ENCODE measurements around the gene ETNK2. TPM values are rescaled to one million over a fixed set of nuclear protein-coding genes. Genes with fewer than 3 reads are reported as not detected.

The ETNK2 gene
- total and polyA plus RNA-seq, 2 experiments from 2014 or later = 51.1 to 71.9 TPM

DNA sequence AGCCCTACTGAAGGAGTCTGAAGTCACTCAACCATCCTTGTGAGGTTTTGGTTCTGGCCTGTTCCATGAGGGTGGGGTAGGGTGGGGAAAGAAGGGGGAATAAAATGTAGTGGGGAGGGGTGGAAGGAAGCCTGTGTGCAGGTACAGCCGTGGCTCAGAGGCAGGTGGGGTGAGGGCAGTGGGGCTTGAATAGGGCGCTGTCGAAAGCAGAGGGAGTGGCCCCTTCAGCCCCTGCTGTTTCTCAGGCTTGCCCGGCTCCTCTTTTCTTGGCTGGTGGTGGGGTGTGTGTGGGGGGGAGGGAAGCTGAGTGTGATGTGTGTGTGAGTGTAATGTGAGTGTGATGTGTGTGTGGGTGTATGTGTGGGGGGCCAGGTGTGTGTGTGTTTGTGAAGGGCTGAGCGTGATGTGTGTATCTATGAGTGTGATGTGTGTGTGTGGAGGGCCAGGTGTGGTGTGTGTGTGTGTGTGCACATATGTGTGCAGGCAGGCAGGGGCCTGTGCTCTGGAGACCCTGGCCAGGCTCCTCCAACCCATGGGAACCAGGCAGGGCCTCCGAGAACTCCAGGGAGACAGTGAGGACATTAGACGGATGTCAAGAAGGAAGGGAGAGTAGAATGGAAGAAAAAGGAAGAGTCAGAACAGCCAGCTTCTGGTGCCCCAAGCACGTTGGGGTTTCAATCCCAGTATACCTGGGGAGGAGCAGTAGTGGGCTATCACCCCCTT lies 69.9 kb downstream of the ETNK2 start:
- DNase-seq (ENCODE audit: low spot score) = no peak
- no peak overlapping the region for H3K4me3 ChIP-seq
- peak overlapping the region; percentile 58 for H3K4me2 ChIP-seq
- peak overlapping the region; percentile 69 for H3K27ac ChIP-seq
- no peaks in the 10 kb centered on the region for H3K9me2 ChIP-seq (replicated peaks; ENCODE audit: insufficient read depth)
- H3K9me3 ChIP-seq (ENCODE audit: low read depth) = no peaks in the 10 kb centered on the region
- WGBS (ENCODE audit: low lambda C conversion rate, missing lambda C conversion rate) = 84% methylated on average over 5 of the region's 8 CpGs
- no peaks in the 10 kb centered on the region for H3K36me3 ChIP-seq (replicated peaks; ENCODE audit: insufficient read depth, low read depth)
- H3K27me3 ChIP-seq = no peaks in the 10 kb centered on the region
- H2AFZ ChIP-seq = no peak overlapping the region
- H3K4me1 ChIP-seq (ENCODE audit: insufficient read depth) = peaks cover 67% of the 10 kb centered on the region
- H3K79me2 ChIP-seq = peaks cover 93% of the 10 kb centered on the region
- no peaks in the 10 kb centered on the region for H4K20me1 ChIP-seq (ENCODE audit: insufficient read depth, poor library complexity, severe bottlenecking)
- TF ChIP-seq EZH2phosphoT487 (IDR thresholded peaks at IDR 0.05; ENCODE audit: low read depth, severe bottlenecking, unreplicated experiment) (no peak), EZH2 (IDR thresholded peaks at IDR 0.05; ENCODE audit: borderline replicate concordance) (no peak)
- TF ChIP-seq, protein P1, sequence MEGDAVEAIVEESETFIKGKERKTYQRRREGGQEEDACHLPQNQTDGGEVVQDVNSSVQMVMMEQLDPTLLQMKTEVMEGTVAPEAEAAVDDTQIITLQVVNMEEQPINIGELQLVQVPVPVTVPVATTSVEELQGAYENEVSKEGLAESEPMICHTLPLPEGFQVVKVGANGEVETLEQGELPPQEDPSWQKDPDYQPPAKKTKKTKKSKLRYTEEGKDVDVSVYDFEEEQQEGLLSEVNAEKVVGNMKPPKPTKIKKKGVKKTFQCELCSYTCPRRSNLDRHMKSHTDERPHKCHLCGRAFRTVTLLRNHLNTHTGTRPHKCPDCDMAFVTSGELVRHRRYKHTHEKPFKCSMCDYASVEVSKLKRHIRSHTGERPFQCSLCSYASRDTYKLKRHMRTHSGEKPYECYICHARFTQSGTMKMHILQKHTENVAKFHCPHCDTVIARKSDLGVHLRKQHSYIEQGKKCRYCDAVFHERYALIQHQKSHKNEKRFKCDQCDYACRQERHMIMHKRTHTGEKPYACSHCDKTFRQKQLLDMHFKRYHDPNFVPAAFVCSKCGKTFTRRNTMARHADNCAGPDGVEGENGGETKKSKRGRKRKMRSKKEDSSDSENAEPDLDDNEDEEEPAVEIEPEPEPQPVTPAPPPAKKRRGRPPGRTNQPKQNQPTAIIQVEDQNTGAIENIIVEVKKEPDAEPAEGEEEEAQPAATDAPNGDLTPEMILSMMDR (IDR thresholded peaks at IDR 0.05; ENCODE audit: poor library complexity) = no peak

DNA sequence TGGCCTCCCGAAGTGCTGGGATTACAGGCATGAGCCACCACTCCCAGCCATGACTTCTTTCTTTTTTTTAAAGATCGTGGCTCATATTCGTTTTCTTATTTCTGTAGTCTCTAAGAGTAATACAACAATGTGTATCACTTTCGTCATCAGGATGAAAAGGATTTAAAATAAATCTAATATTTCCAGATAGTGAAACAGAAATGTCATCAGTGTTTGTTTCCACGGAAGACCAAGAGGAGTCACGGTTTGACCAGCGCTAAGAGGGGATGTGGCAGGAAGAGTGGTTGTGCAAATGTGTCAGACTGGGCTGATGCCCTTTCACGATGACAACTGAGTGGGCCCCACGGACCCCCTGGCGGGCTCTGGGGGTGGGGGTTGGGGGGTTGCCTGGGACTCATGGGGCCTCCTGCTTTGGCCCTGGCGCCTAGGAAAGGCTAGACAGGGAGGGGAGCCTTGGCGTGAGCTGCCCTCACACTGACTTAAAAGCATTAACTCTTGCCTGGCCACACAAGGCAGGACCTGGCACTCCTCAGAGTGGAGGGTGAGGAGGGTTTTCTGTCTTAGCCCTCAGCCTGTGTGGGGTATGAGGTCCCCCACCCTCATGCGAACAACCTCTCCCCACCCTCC lies 70.6 kb downstream of the ETNK2 start:
- no peak for TF ChIP-seq EZH2phosphoT487 (IDR thresholded peaks at IDR 0.05; ENCODE audit: low read depth, severe bottlenecking, unreplicated experiment)
- TF ChIP-seq, protein P1 (IDR thresholded peaks at IDR 0.05; ENCODE audit: poor library complexity) = no peak
- TF ChIP-seq EZH2 (IDR thresholded peaks at IDR 0.05; ENCODE audit: borderline replicate concordance) = no peak
- Histone ChIP-seq H3K79me2 (peaks cover 93% of the 10 kb centered on the region), H3K36me3 (replicated peaks; ENCODE audit: insufficient read depth, low read depth) (no peaks in the 10 kb centered on the region), H3K4me2 (peak overlapping the region; percentile 58), H3K9me2 (replicated peaks; ENCODE audit: insufficient read depth) (no peaks in the 10 kb centered on the region), H3K9me3 (ENCODE audit: low read depth) (no peaks in the 10 kb centered on the region), H3K27ac (peak overlapping the region; percentile 69), H2AFZ (no peak overlapping the region), H3K4me1 (ENCODE audit: insufficient read depth) (peaks cover 72% of the 10 kb centered on the region), H3K27me3 (no peaks in the 10 kb centered on the region), H3K4me3 (no peak overlapping the region), H4K20me1 (ENCODE audit: insufficient read depth, poor library complexity, severe bottlenecking) (no peaks in the 10 kb centered on the region)
- DNase-seq (ENCODE audit: low spot score) = no peak
- 37% methylated on average over 12 of the region's 13 CpGs for WGBS (ENCODE audit: low lambda C conversion rate, missing lambda C conversion rate)

Other genes starting within 250 kb of the ETNK2 start
- gene SOX13, start 78.9 kb downstream of the ETNK2 start, total RNA-seq = 11.5 and 11.9 TPM in 2 replicates
- 22.3 and 24.6 TPM in 2 replicates for gene SOX13, start 78.9 kb downstream of the ETNK2 start, polyA plus RNA-seq
- gene REN, start 14.3 kb upstream of the ETNK2 start, total RNA-seq = 15.4 and 16.2 TPM in 2 replicates
- gene REN, start 14.3 kb upstream of the ETNK2 start, polyA plus RNA-seq = 18.4 and 39.7 TPM in 2 replicates
- gene KISS1, start 44.4 kb upstream of the ETNK2 start, total RNA-seq = 2.2 and 12.9 TPM in 2 replicates
- gene KISS1, start 44.4 kb upstream of the ETNK2 start, polyA plus RNA-seq = 2.0 TPM in 2 replicates
- gene GOLT1A, start 61.9 kb upstream of the ETNK2 start, total RNA-seq = 13.6 and 26.6 TPM in 2 replicates
- 34.7 and 36.0 TPM in 2 replicates for gene GOLT1A, start 61.9 kb upstream of the ETNK2 start, polyA plus RNA-seq
- gene PLEKHA6, start 207.9 kb upstream of the ETNK2 start, total RNA-seq = 14.3 and 31.5 TPM in 2 replicates
- 12.4 and 14.3 TPM in 2 replicates for gene PLEKHA6, start 207.9 kb upstream of the ETNK2 start, polyA plus RNA-seq